Fibroblast of the aortic adventitia (primary cell): Measurements from ENCODE around the gene EEA1. TPM values are rescaled to one million over a fixed set of nuclear protein-coding genes. Genes with fewer than 3 reads are reported as not detected.

Source experiments
- DNase-seq: peaks from one replicate; pipeline ENCODE4 v3.0.0-alpha.2; 2010; ENCODE audit warnings: low read depth
- H3K4me3 ChIP-seq: 2 replicates; pipeline ENCODE4 v1.5.1; 2011; ENCODE audit warnings: low read depth, mild to moderate bottlenecking, control low read depth, low read length, moderate library complexity
- total RNA-seq: library from RNA; depleted of rRNA; stranded (reverse); fragments of >200 nt; gene quantifications from 2 replicates; pipeline ENCODE4 v1.2.3, GENCODE V29; 2012; ENCODE audit warnings: low replicate concordance
- TF ChIP-seq, protein P1 (sequence below): IDR thresholded peaks from 2 replicates; pipeline ENCODE4 v1.5.1; 2011; ENCODE audit warnings: mild to moderate bottlenecking, low read length, control low read depth, inconsistent platforms; ENCODE audit not compliant: insufficient read depth

Gene EEA1
- total RNA-seq, 1 donor: 42.3 TPM

DNA sequence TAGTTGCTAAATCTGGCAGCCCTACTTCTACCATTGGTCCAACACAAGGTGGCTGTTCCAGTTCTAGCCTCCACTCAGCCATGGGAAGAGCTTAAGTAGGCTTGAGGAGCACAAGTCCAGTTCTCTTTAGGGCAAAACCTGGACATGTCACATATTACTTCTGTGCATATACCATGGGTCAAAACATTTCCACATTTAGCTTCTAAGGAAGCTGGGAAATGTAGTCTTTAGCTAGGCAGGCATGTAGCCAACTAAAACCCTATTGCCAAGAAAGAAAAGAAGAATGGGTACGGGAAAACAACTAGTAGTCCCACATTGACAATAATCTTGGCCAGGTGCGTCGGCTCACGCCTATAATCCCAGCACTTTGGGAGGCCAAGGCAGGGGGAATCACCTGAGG, 20.9 kb upstream of the EEA1 start:
- no peak overlapping the region for H3K4me3 ChIP-seq
- TF ChIP-seq, protein P1, sequence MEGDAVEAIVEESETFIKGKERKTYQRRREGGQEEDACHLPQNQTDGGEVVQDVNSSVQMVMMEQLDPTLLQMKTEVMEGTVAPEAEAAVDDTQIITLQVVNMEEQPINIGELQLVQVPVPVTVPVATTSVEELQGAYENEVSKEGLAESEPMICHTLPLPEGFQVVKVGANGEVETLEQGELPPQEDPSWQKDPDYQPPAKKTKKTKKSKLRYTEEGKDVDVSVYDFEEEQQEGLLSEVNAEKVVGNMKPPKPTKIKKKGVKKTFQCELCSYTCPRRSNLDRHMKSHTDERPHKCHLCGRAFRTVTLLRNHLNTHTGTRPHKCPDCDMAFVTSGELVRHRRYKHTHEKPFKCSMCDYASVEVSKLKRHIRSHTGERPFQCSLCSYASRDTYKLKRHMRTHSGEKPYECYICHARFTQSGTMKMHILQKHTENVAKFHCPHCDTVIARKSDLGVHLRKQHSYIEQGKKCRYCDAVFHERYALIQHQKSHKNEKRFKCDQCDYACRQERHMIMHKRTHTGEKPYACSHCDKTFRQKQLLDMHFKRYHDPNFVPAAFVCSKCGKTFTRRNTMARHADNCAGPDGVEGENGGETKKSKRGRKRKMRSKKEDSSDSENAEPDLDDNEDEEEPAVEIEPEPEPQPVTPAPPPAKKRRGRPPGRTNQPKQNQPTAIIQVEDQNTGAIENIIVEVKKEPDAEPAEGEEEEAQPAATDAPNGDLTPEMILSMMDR: no peak
- DNase-seq: no peak

DNA sequence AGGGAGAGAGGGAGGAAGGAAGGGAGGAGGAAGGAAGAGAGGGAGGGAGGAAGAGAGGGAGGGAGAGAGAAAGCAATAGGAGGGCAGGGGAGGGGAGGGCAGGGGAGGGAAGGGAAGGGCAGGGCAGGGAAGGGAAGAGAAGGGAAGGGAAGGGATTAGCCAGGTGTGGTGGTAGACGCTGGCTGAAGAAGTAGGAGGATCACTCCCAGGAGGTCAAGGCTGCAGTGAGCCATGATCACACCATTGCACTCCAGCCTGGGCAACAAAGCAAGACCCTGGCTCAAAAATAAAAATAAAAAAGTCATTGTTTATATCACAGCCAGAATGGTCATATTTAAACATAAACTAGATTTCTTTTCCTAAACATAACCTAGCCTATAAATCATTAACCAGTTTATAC, 20.4 kb upstream of the EEA1 start:
- DNase-seq: no peak
- TF ChIP-seq, protein P1: no peak
- no peak overlapping the region for H3K4me3 ChIP-seq

DNA sequence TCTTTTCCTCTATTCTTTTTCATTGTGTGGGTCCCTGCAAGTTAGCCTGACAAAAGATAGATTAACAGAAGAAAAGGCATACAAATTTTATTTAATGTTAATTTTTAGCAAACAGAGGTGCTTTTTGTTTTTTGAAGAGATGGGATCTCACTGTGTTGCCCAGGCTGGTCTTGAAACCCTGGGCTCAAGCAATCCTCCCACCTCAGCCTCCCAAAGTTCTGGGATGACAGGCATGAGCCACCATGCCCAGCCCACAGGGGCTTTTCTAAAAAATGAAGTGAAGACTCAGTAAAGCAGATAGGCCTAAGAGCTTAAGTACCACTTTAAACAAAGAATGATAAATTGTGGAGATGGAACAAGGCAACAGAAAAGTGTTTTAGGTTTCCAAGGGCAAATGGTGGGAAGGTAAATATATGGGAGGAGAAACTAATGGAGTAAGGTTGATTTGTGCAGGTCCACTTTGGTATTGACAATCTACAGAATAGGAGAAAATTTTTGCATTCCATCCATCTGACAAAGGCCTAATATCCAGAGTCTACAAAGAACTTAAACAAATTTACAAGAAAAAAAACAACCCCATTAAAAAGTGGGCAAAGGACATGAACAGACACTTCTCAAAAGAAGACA, 18.6 kb upstream of the EEA1 start:
- H3K4me3 ChIP-seq: no peak overlapping the region
- TF ChIP-seq, protein P1: no peak
- DNase-seq: no peak

DNA sequence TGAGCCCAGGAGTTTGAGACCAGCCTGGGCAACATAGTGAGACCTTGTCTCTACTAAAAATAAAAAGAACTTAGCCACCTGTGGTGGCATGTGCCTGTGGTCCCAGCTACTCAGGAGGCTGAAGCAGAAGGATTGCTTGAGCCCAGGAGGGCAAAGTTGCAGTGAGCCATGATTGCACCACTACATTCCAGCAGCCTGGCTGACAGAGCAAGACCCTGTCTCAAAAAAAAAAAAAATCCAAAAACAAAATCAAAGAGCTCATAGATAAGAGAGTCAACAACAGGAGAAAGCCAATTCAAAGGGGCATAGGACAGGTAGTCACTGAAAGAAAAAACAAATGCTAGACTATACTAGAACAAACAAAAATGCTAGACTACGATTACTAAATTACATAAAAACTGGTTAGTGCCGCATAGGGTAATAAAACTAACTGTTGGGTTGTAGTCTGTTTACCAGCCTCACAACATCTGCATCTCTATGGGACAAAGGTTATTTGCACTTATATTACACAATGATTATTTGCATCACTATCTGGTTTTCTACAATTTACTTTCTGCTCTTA, 16.6 kb upstream of the EEA1 start:
- DNase-seq: no peak
- no peak overlapping the region for H3K4me3 ChIP-seq
- TF ChIP-seq, protein P1: no peak

DNA sequence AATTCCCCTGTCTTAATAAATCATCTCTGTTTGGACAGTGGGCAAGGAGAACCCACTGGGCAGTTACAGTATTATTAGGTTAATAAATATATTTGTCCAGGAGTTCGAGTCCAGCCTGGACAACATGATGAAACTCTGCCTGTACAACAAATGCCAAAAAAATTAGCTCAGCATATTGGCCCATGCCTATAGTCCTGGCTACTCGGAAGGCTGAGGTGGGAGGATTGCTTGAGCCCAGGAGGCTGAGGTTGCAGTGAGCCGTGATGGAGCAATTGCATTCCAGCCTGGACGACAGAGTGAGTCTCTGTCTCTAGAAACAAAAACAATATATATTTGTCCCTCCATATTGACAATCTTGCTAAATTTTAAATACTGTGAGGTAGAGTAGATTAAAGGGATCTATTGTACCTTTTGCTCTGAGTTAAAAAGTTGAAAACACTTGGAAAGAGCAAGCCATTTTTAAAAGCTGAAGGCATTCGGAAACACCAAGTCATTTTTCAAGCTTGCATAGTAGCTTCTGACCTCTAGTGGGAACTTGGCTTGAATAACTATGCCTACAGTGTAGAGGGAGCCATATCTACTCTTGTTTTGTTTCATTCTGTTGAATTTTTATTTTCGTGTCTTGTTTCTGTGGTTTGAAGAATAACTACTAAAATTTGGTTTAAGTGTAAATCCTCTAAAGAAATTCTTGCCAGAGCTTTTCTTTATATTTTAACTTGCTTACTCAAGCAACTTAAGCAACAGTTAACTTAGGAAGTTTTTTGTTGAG, 14.6 kb upstream of the EEA1 start:
- TF ChIP-seq, protein P1: peak; percentile 35
- peak; percentile 83 for DNase-seq
- H3K4me3 ChIP-seq: no peak overlapping the region

DNA sequence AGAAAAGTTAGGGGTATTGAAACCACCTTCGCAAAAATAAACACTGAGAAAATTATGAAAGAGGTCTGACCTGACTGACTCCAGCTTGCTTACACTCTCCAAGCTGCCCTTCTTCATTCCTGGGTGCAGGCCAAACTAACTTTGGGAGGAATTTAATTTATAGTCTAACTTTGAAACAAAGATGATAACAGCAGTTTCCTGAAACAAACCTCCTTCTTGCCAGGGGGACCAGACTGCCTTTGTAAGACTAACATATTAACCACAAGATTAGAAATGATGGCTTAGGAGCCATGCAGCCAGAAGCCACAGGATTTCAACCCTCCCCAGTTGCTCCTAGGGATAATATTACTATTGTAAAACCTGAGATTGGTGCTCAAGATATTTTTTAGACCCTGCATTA, 13.8 kb upstream of the EEA1 start:
- no peak overlapping the region for H3K4me3 ChIP-seq
- peak; percentile 97 for DNase-seq
- TF ChIP-seq, protein P1: no peak
